H1 (cell line): ENCODE measurements around the gene SLC16A5. TPM values are rescaled to one million over a fixed set of nuclear protein-coding genes. Genes with fewer than 3 reads are reported as not detected.

Experiments used
- CTCF ChIA-PET: fragments of 300-600 bp; sonication (Branson Sonifier 250); formaldehyde crosslinking; loops from one replicate; lab custom pipeline; 2021; ENCODE audit not compliant: partially characterized antibody; lab: Charles Lee
- POLR2A ChIA-PET: fragments of 300-600 bp; sonication (Branson Sonifier 250); formaldehyde crosslinking; loops from one replicate; lab custom pipeline; 2021; ENCODE audit warnings: inconsistent platforms; ENCODE audit not compliant: partially characterized antibody; lab: Charles Lee
- DNase-seq, 2 experiments: peaks; one replicate each; pipeline versions ENCODE4 v3.0.0 to v3.0.0-alpha.2; 2010 to 2022; ENCODE audit warnings: low spot score in 2 of 2, low read depth in 1 of 2, mixed read lengths in 1 of 2
- FAIRE-seq: peaks from 2 replicates; lab custom pipeline; 2011; peaks lifted over from hg19 to GRCh38; lab: Jason Lieb, UNC
- H2AFZ ChIP-seq: 2 replicates; pipeline ENCODE4 v1.8.1; 2012; ENCODE audit warnings: low read length, inconsistent platforms
- H2AK5ac ChIP-seq: 2 replicates; pipeline ENCODE4 v1.6.1; 2013; ENCODE audit warnings: low read depth, low read length
- H2BK120ac ChIP-seq: replicated peaks from 2 replicates; pipeline ENCODE3; 2013; ENCODE audit warnings: low read depth, low read length, inconsistent platforms
- H2BK12ac ChIP-seq: 2 replicates; pipeline ENCODE4 v1.6.1; 2013; ENCODE audit warnings: low read depth, low read length
- H2BK15ac ChIP-seq: 2 replicates; pipeline ENCODE4 v1.6.1; 2013; ENCODE audit warnings: low read length
- H2BK20ac ChIP-seq: 2 replicates; pipeline ENCODE4 v1.6.1; 2013; ENCODE audit warnings: low read length
- H2BK5ac ChIP-seq: 2 replicates; pipeline ENCODE4 v1.6.1; 2013; ENCODE audit warnings: low read depth, low read length
- H3K14ac ChIP-seq: 2 replicates; pipeline ENCODE4 v1.6.1; 2013; ENCODE audit warnings: inconsistent platforms; ENCODE audit not compliant: insufficient read length
- H3K18ac ChIP-seq: 2 replicates; pipeline ENCODE4 v1.6.1; 2013; ENCODE audit warnings: low read length; ENCODE audit errors: extremely low read depth
- H3K23ac ChIP-seq: 2 replicates; pipeline ENCODE4 v1.6.1; 2013; ENCODE audit warnings: inconsistent platforms; ENCODE audit not compliant: insufficient read length
- H3K23me2 ChIP-seq: 2 replicates; pipeline ENCODE4 v1.6.1; 2013; ENCODE audit warnings: low read depth, low read length
- H3K27ac ChIP-seq: 2 replicates; pipeline ENCODE4 v1.6.1; 2011; ENCODE audit warnings: low read depth, low read length, inconsistent platforms
- H3K27me3 ChIP-seq, 4 experiments: replicated peaks in 1 of 4; 1 replicate in 1 of 4; 2 replicates in 3 of 4; pipeline versions ENCODE4 v1.6.1 to v1.8.1; 2011 to 2013; ENCODE audit warnings: low read length in 3 of 4, mild to moderate bottlenecking in 3 of 4, inconsistent platforms in 2 of 4, mixed read lengths in 2 of 4, moderate library complexity in 1 of 4; ENCODE audit not compliant: control insufficient read depth in 3 of 4, insufficient read depth in 3 of 4; ENCODE audit errors: extremely low read depth in 1 of 4
- H3K36me3 ChIP-seq, 4 experiments: 2 replicates each; pipeline versions ENCODE4 v1.6.1 to v1.8.1; 2011 to 2013; ENCODE audit warnings: mild to moderate bottlenecking in 4 of 4, low read length in 3 of 4, moderate library complexity in 2 of 4, control low read depth in 1 of 4, inconsistent platforms in 1 of 4; ENCODE audit not compliant: insufficient read depth in 4 of 4, control insufficient read depth in 2 of 4
- H3K4ac ChIP-seq: replicated peaks from 2 replicates; pipeline ENCODE3; 2013; ENCODE audit warnings: low read length, low read depth, mixed read lengths, inconsistent platforms; ENCODE audit not compliant: insufficient read length
- H3K4me1 ChIP-seq, 4 experiments: replicated peaks in 1 of 4; 1 replicate in 1 of 4; 2 replicates in 3 of 4; pipeline versions ENCODE4 v1.6.1 to v1.8.1; 2011 to 2013; ENCODE audit warnings: low read length in 3 of 4, inconsistent platforms in 2 of 4, mixed read lengths in 1 of 4; ENCODE audit not compliant: insufficient read depth in 4 of 4, control insufficient read depth in 3 of 4
- H3K4me2 ChIP-seq, 2 experiments: 2 replicates each; pipeline versions ENCODE4 v1.6.1 to v1.8.1; 2011 to 2013; ENCODE audit warnings: low read depth in 2 of 2, low read length in 2 of 2, control low read depth in 1 of 2, inconsistent platforms in 1 of 2, mild to moderate bottlenecking in 1 of 2; ENCODE audit not compliant: insufficient read depth in 1 of 2
- H3K4me3 ChIP-seq, 4 experiments: fragments of 200-600, 300-600 bp in 1 of 4; sonication (generic), shearing (Covaris generic), sonication (Bioruptor Twin) in 1 of 4; 2 replicates each; pipeline versions ENCODE4 v1.5.1 to v1.8.1; 2011 to 2016; ENCODE audit warnings: low read length in 4 of 4, low read depth in 3 of 4, control low read depth in 2 of 4, inconsistent platforms in 2 of 4, mild to moderate bottlenecking in 2 of 4, mixed read lengths in 1 of 4, moderate library complexity in 1 of 4; ENCODE audit not compliant: insufficient read depth in 2 of 4; ENCODE audit errors: extremely low read depth in 1 of 4
- H3K56ac ChIP-seq: replicated peaks from 2 replicates; pipeline ENCODE3; 2013; ENCODE audit warnings: low read depth, mild to moderate bottlenecking, mixed read lengths, low read length, inconsistent platforms; ENCODE audit not compliant: insufficient read length
- H3K79me1 ChIP-seq: 2 replicates; pipeline ENCODE4 v1.6.1; 2013; ENCODE audit warnings: low read depth, low read length, control low read depth
- H3K79me2 ChIP-seq, 2 experiments: 2 replicates each; pipeline versions ENCODE4 v1.6.1 to v1.8.1; 2012 to 2013; ENCODE audit warnings: low read length in 2 of 2, mild to moderate bottlenecking in 2 of 2, inconsistent platforms in 1 of 2; ENCODE audit not compliant: insufficient read depth in 2 of 2, control insufficient read depth in 1 of 2
- H3K9ac ChIP-seq, 4 experiments: replicated peaks in 1 of 4; 1 replicate in 1 of 4; 2 replicates in 3 of 4; pipeline versions ENCODE4 v1.6.1 to v1.8.1; 2011 to 2013; ENCODE audit warnings: low read depth in 3 of 4, low read length in 3 of 4, control low read depth in 2 of 4, mild to moderate bottlenecking in 2 of 4, moderate library complexity in 2 of 4, inconsistent platforms in 1 of 4; ENCODE audit errors: extremely low read depth in 1 of 4
- H3K9me3 ChIP-seq, 2 experiments: 2 replicates each; pipeline versions ENCODE4 v1.6.1 to v1.8.1; 2012 to 2013; ENCODE audit warnings: mild to moderate bottlenecking in 2 of 2, moderate library complexity in 2 of 2, control low read depth in 1 of 2, inconsistent platforms in 1 of 2, low read depth in 1 of 2, low read length in 1 of 2, mixed read lengths in 1 of 2; ENCODE audit not compliant: insufficient read depth in 2 of 2
- H4K20me1 ChIP-seq, 2 experiments: replicated peaks in 1 of 2; 2 replicates each; pipeline versions ENCODE3 to v1.8.1; 2011 to 2013; ENCODE audit warnings: inconsistent platforms in 2 of 2, low read length in 2 of 2, mild to moderate bottlenecking in 1 of 2; ENCODE audit not compliant: insufficient read depth in 2 of 2, control insufficient read depth in 1 of 2
- H4K5ac ChIP-seq: 2 replicates; pipeline ENCODE4 v1.6.1; 2013; ENCODE audit warnings: low read length, low read depth, mixed read lengths, inconsistent platforms; ENCODE audit not compliant: insufficient read length
- H4K8ac ChIP-seq: 2 replicates; pipeline ENCODE4 v1.8.0; 2013; ENCODE audit warnings: mild to moderate bottlenecking, moderate library complexity, low read length, inconsistent platforms; ENCODE audit not compliant: insufficient read depth; ENCODE audit errors: extremely low read depth
- H4K91ac ChIP-seq: replicated peaks from 2 replicates; pipeline ENCODE3; 2013; ENCODE audit warnings: low read length, mixed read lengths, inconsistent platforms; ENCODE audit not compliant: insufficient read length
- BACH1 ChIP-seq: IDR thresholded peaks from 2 replicates; pipeline ENCODE4 v1.6.1; 2012; ENCODE audit warnings: low read length, improper control_type of control experiment
- KDM1A ChIP-seq: fragments of 200-600, 300-600 bp; sonication (generic); IDR thresholded peaks from 2 replicates; pipeline ENCODE4 v1.7.1; 2016; ENCODE audit warnings: mild to moderate bottlenecking, low read length, borderline replicate concordance
- NANOG ChIP-seq: IDR thresholded peaks from 2 replicates; pipeline ENCODE4 v1.6.1; 2011; ENCODE audit warnings: low read length, low read depth, mild to moderate bottlenecking, inconsistent platforms; ENCODE audit not compliant: insufficient read depth, poor library complexity, severe bottlenecking
- SP2 ChIP-seq: IDR thresholded peaks from 2 replicates; pipeline ENCODE4 v1.6.1; 2012; ENCODE audit warnings: mild to moderate bottlenecking, low read length, inconsistent platforms
- WGBS, 2 experiments: shearing (Covaris generic) in 1 of 2; methylation state at CpG; one replicate each; pipeline versions ENCODE4 v1.1.6 to v1.1.7; 2013 to 2015; ENCODE audit warnings: low lambda C conversion rate in 2 of 2, mixed read lengths in 2 of 2, inconsistent platforms in 1 of 2, low coverage in 1 of 2, missing lambda C conversion rate in 1 of 2; ENCODE audit not compliant: insufficient replicate concordance in 2 of 2, insufficient coverage in 1 of 2, insufficient read length in 1 of 2; ENCODE audit errors: extremely low coverage in 1 of 2, missing lambda C conversion rate in 1 of 2; 5-methylcytosine and 5-hydroxymethylcytosine counted together
- polyA plus RNA-seq, 7 experiments: library from polyadenylated mRNA; depleted of rRNA in 3 of 7; stranded (reverse) in 5 of 7; unstranded in 2 of 7; fragments of >200 nt in 5 of 7; fragments of 200-250 nt in 2 of 7; gene quantifications; 1 replicate in 5 of 7; 2 replicates in 1 of 7; 4 replicates in 1 of 7; pipeline versions ENCODE4 v1.2.1 to v1.2.3, GENCODE V29; 2011 to 2013; ENCODE audit warnings: missing spikeins in 2 of 7, mixed read lengths in 2 of 7
- total RNA-seq: library from RNA; stranded (reverse); fragmentation: NEBNext Ultra II Directional; extraction: Animal tissue kit (Norgen Biotek cat#: 25700); gene quantifications from 2 replicates; pipeline ENCODE4 v1.2.1, GENCODE V29; 2021

Gene SLC16A5
- total and polyA plus RNA-seq, 2 of the 8 experiments (the other 6 are each of a cell fraction or from before 2014, with no cell fraction given), result 17.1 to 34.7 TPM

- Histone ChIP-seq H3K4me2 (0 out of 4 replicates have a peak overlapping the region, but pooled peaks of 1 of the 2 experiments have one; percentile 18), H2BK120ac (no peak overlapping the region), H3K4me1 (peaks cover 1 to 13% (median 6%) of the 10 kb centered on the region in 4 experiments; a peak in 5 of 7 replicates), H3K4me3 (no peak overlapping the region), H2BK12ac (no peak overlapping the region), H2BK15ac (no peak overlapping the region), H3K4ac (no peak overlapping the region), H3K79me2 (peaks cover 0 to 9% of the 10 kb centered on the region in 2 experiments; a peak in 2 of 4 replicates), H3K56ac (no peak overlapping the region), H4K91ac (no peak overlapping the region), H4K8ac (no peak overlapping the region), H3K14ac (no peak overlapping the region), H4K5ac (no peak overlapping the region), H2BK5ac (0 out of 2 replicates have a peak overlapping the region, but pooled peaks have one; percentile 9), H3K36me3 (peaks cover 7 to 42% (median 25%) of the 10 kb centered on the region in 4 experiments; a peak in 7 of 8 replicates), H2AFZ (no peak overlapping the region), H3K27ac (no peak overlapping the region), H4K20me1 (no peaks in the 10 kb centered on the region), H3K27me3 (no peaks in the 10 kb centered on the region), H3K18ac (no peak overlapping the region), H2AK5ac (no peak overlapping the region), H2BK20ac (no peak overlapping the region), H3K23ac (no peak overlapping the region), H3K23me2 (no peaks in the 10 kb centered on the region; the same call in 1 of the 2 replicates), H3K9ac (no peak overlapping the region), H3K9me3 (no peaks in the 10 kb centered on the region), H3K79me1 (no peaks in the 10 kb centered on the region)
- CTCF ChIA-PET, result interaction anchor here (1.2 to 2.5 kb wide), 8 partner anchors 10 to 81 kb away, joined by 3 to 11 read pairs (median 7); no protein-coding TSS in a partner anchor
- no peak for FAIRE-seq
- POLR2A ChIA-PET, result interaction anchor here (1.2 to 1.8 kb wide), 4 partner anchors 7 to 46 kb away, joined by 3 to 9 read pairs (median 4); partner anchors contain the start of genes MRPL58 and SLC16A5
- DNase-seq, result no peak
- 90% methylated on average over 12 of the region's 12 CpGs; no CpG with 5 or more reads in 1 of the 2 experiments for WGBS, 2 experiments
- TF ChIP-seq KDM1A (no peak), NANOG (no peak), SP2 (no peak), BACH1 (no peak)
Observed at GRCh38 chr17:75041656-75042280, 46.0 kb upstream of the SLC16A5 start.
